A673 (cell line): ENCODE data around the gene WHRN.

ENCODE experiments used
- CTCF ChIP-seq: fragments of 300-800, 200-600 bp; sonication (generic); conservative IDR thresholded peaks from 2 replicates; pipeline ENCODE4 v1.5.1; 2017; ENCODE audit warnings: low read depth, mild to moderate bottlenecking, antibody characterized with exemption, low read length, moderate library complexity, mixed read lengths
- EZH2 ChIP-seq: fragments of 200-600 bp; sonication (generic); IDR thresholded peaks from 2 replicates; pipeline ENCODE4 v1.6.1; 2017; ENCODE audit warnings: borderline replicate concordance, low read depth, mild to moderate bottlenecking, mixed read lengths, antibody characterized with exemption, low read length; ENCODE audit not compliant: poor library complexity, severe bottlenecking

- TF ChIP-seq CTCF (no peak), EZH2 (no peak)
Measured at GRCh38 chr9:114386361-114386885, 118.8 kb downstream of the WHRN start.
